ENCODE measurements around the gene GFOD1. TPM values are rescaled to one million over a fixed set of nuclear protein-coding genes. Genes with fewer than 3 reads are reported as not detected.

GFOD1 gene
- total and polyA plus RNA-seq, 7 donors = 5.9 to 34.2 (median 16.7) TPM

- Histone ChIP-seq H3K36me3 (ENCODE audit: insufficient read depth in 1 of 2, low read depth in 1 of 2) (peaks cover 0 to 7% of the 10 kb centered on the region in 2 donors), H3K4me3 (no peak overlapping the region), H3K9me3 (no peaks in the 10 kb centered on the region), H3K27ac (no peak overlapping the region), H3K4me1 (peaks cover 35% of the 10 kb centered on the region), H3K27me3 (ENCODE audit: insufficient read depth in 3 of 3, low read length in 2 of 3) (no peaks in the 10 kb centered on the region)
- DNase-seq (no peak), ATAC-seq (no peak)
- 95 to 98% (median 97%) methylated on average over 4 of the region's 4 CpGs for WGBS, 3 donors
- no peak for TF ChIP-seq CTCF (IDR thresholded peaks at IDR 0.05)
- intact Hi-C loops (cut with DNase I) = loop anchor here in 1 of 2 donors (5.0 kb wide), 1 partner anchor 36 kb away; no protein-coding TSS in a partner anchor
Measured at GRCh38 chr6:13453153-13453552, 34.2 kb downstream of the GFOD1 start.

- H3K9me3 ChIP-seq = no peaks in the 10 kb centered on the region
Measured at GRCh38 chr6:13452346-13453117, 34.9 kb downstream of the GFOD1 start.

GRCh38 chr6:13451181-13451895 is 36.1 kb downstream of the GFOD1 start:
- Histone ChIP-seq H3K36me3 (ENCODE audit: insufficient read depth in 1 of 2, low read depth in 1 of 2) (peaks cover 0 to 7% of the 10 kb centered on the region in 2 donors), H3K27me3 (ENCODE audit: insufficient read depth in 3 of 3, low read length in 2 of 3) (no peaks in the 10 kb centered on the region), H3K4me1 (peaks cover 45% of the 10 kb centered on the region), H3K4me3 (no peak overlapping the region), H3K27ac (peak overlapping the region; percentile 30), H3K9me3 (no peaks in the 10 kb centered on the region)
- TF ChIP-seq CTCF (IDR thresholded peaks at IDR 0.05) = no peak
- ATAC-seq (no peak), DNase-seq (peak; percentile 30 to 75)
- intact Hi-C loops (cut with DNase I) = loop anchor here in 1 of 2 donors (5.0 kb wide), 1 partner anchor 34 kb away; no protein-coding TSS in a partner anchor
- WGBS, 3 donors = 83 to 92% (median 89%) methylated on average over 15 of the region's 15 CpGs

More at GRCh38 chr6:13452346-13453117, 34.9 kb downstream of the GFOD1 start:
- H3K4me3 ChIP-seq = no peak overlapping the region
- H3K27ac ChIP-seq = peak overlapping the region; percentile 17
- TF ChIP-seq CTCF (IDR thresholded peaks at IDR 0.05) = no peak
- peaks cover 0 to 7% of the 10 kb centered on the region in 2 donors for H3K36me3 ChIP-seq (ENCODE audit: insufficient read depth in 1 of 2, low read depth in 1 of 2)
- DNase-seq (no peak), ATAC-seq (peak in 1 of 4 donors; percentile 47)
- 76 to 88% (median 84%) methylated on average over 11 of the region's 11 CpGs for WGBS, 3 donors
- H3K4me1 ChIP-seq = peaks cover 37% of the 10 kb centered on the region
- intact Hi-C loops (cut with DNase I) = loop anchor here in 1 of 2 donors (5.0 kb wide), 1 partner anchor 35 kb away; no protein-coding TSS in a partner anchor
- H3K27me3 ChIP-seq (ENCODE audit: insufficient read depth in 3 of 3, low read length in 2 of 3) = no peaks in the 10 kb centered on the region

GRCh38 chr6:13450628-13451027 is 36.8 kb downstream of the GFOD1 start:
- no peak overlapping the region for H3K4me3 ChIP-seq
- H3K9me3 ChIP-seq = no peaks in the 10 kb centered on the region
- no peaks in the 10 kb centered on the region for H3K27me3 ChIP-seq (ENCODE audit: insufficient read depth in 3 of 3, low read length in 2 of 3)
- no peak for DNase-seq
- peaks cover 0 to 7% of the 10 kb centered on the region in 2 donors for H3K36me3 ChIP-seq (ENCODE audit: insufficient read depth in 1 of 2, low read depth in 1 of 2)
- intact Hi-C loops (cut with DNase I) = loop anchor here in 1 of 2 donors (5.0 kb wide), 1 partner anchor 33 kb away; no protein-coding TSS in a partner anchor
- peak overlapping the region; percentile 30 for H3K27ac ChIP-seq
- H3K4me1 ChIP-seq = peaks cover 47% of the 10 kb centered on the region
- no peak for TF ChIP-seq CTCF (IDR thresholded peaks at IDR 0.05)
- WGBS, 3 donors = 83 to 88% (median 84%) methylated on average over 6 of the region's 6 CpGs
- ATAC-seq = no peak

Measured in psoas muscle (tissue), 8 donors.